ENCODE data around the gene DCPS.
"Not testable (repeated sequence)": the region's sequence is repeated elsewhere in the genome, so short reads cannot be mapped to it uniquely, and the experiment has no call there.

DNA sequence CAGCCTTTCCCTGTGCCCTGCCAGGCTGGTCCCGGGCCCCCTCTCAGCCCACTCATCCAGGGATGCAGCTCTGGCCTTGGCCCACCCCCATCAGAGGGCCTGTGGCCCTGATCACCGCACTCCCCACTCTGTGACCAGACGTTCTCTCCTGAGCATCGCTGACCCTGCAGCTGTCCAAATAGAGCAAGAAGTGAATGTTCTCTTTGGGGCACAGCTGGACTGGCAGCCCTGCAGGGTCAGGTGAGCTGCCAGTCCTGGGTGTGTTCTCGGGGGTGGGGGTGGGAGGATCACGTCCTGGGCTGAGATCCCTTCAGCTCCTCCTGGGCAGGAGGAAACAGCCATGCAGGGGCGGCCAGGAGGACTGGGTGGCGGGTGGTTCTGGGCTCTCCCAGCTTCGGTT, 60.9 kb downstream of the DCPS start:
- TF ChIP-seq EZH2 (IDR thresholded peaks at IDR 0.05); POLR2AphosphoS5 (IDR thresholded peaks at IDR 0.05; ENCODE audit: borderline replicate concordance, low read depth, low read length): not testable (repeated sequence)
